ENCODE results near the gene KLF11.
A peak's percentile ranks its signal among the peaks of the same experiment; 100 is the strongest.
"Not testable (repeated sequence)": the region's sequence is repeated elsewhere in the genome, so short reads cannot be mapped to it uniquely, and the experiment has no call there.

The KLF11 gene

GRCh38 chr2:10087360-10087759 is 44.0 kb downstream of the KLF11 start:
- H3K27ac Mint-ChIP-seq = no peak overlapping the region
- H3K9me3 Mint-ChIP-seq = no peaks in the 10 kb centered on the region
- no peak overlapping the region for H3K4me3 Mint-ChIP-seq
- H3K27me3 Mint-ChIP-seq = peaks cover 98% of the 10 kb centered on the region
- peaks cover 22% of the 10 kb centered on the region for H3K4me1 Mint-ChIP-seq
- ATAC-seq (no peak), DNase-seq (no peak)

- ATAC-seq = no peak
- H3K27me3 Mint-ChIP-seq = peaks cover 98% of the 10 kb centered on the region
- H3K9me3 Mint-ChIP-seq = no peaks in the 10 kb centered on the region
- DNase-seq = no peak
- H3K27ac Mint-ChIP-seq = no peak overlapping the region
- no peak overlapping the region for H3K4me3 Mint-ChIP-seq
- H3K4me1 Mint-ChIP-seq = peaks cover 13% of the 10 kb centered on the region
These were observed 46.3 kb downstream of the KLF11 start for GRCh38 chr2:10089565-10090190.

- Mint-ChIP-seq H3K4me3 (peak overlapping the region; percentile 55 to 85), H3K27ac (no peak overlapping the region), H3K9me3 (no peaks in the 10 kb centered on the region), H3K27me3 (peaks cover 98% of the 10 kb centered on the region), H3K4me1 (peaks cover 13% of the 10 kb centered on the region)
- DNase-seq = peak; percentile 24 to 37
- ATAC-seq = peak; percentile 63
These were observed 48.0 kb downstream of the KLF11 start for GRCh38 chr2:10091182-10091888.

GRCh38 chr2:10091889-10092244 is 48.5 kb downstream of the KLF11 start:
- not testable (repeated sequence) for DNase-seq, H3K9me3 Mint-ChIP-seq, H3K27ac Mint-ChIP-seq, ATAC-seq
- peaks cover 98% of the 10 kb centered on the region for H3K27me3 Mint-ChIP-seq
- peak overlapping the region; percentile 32 to 52 for H3K4me3 Mint-ChIP-seq
- peaks cover 13% of the 10 kb centered on the region for H3K4me1 Mint-ChIP-seq

- peaks cover 91% of the 10 kb centered on the region for H3K27me3 Mint-ChIP-seq
- no peak overlapping the region for H3K4me3 Mint-ChIP-seq
- no peak overlapping the region for H3K27ac Mint-ChIP-seq
- DNase-seq (no peak), ATAC-seq (no peak)
- no peaks in the 10 kb centered on the region for H3K9me3 Mint-ChIP-seq
- peaks cover 19% of the 10 kb centered on the region for H3K4me1 Mint-ChIP-seq
These were observed 51.0 kb downstream of the KLF11 start for GRCh38 chr2:10094271-10094814.

- no peaks in the 10 kb centered on the region for H3K9me3 Mint-ChIP-seq
- no peak overlapping the region for H3K4me3 Mint-ChIP-seq
- H3K27ac Mint-ChIP-seq = no peak overlapping the region
- DNase-seq = no peak
- peaks cover 82% of the 10 kb centered on the region for H3K27me3 Mint-ChIP-seq
- ATAC-seq = no peak
- H3K4me1 Mint-ChIP-seq = peaks cover 19% of the 10 kb centered on the region
These were observed 51.8 kb downstream of the KLF11 start for GRCh38 chr2:10095175-10095574.

- Mint-ChIP-seq H3K4me1 (peaks cover 12% of the 10 kb centered on the region), H3K27ac (no peak overlapping the region), H3K9me3 (no peaks in the 10 kb centered on the region), H3K27me3 (peaks cover 76% of the 10 kb centered on the region), H3K4me3 (no peak overlapping the region)
- no peak for ATAC-seq
- no peak for DNase-seq
These were observed 53.3 kb downstream of the KLF11 start for GRCh38 chr2:10096641-10097040.

GRCh38 chr2:10097352-10098148 is 54.2 kb downstream of the KLF11 start:
- no peak overlapping the region for H3K4me3 Mint-ChIP-seq
- H3K27ac Mint-ChIP-seq = no peak overlapping the region
- DNase-seq (no peak), ATAC-seq (peak; percentile 70)
- H3K9me3 Mint-ChIP-seq = no peaks in the 10 kb centered on the region
- H3K27me3 Mint-ChIP-seq = peaks cover 71% of the 10 kb centered on the region
- peaks cover 9% of the 10 kb centered on the region for H3K4me1 Mint-ChIP-seq

- Mint-ChIP-seq H3K9me3 (peaks cover 0 to under 1% of the 10 kb centered on the region in 2 donors), H3K27ac (no peak overlapping the region), H3K27me3 (peaks cover 32% of the 10 kb centered on the region), H3K4me1 (peaks cover 7% of the 10 kb centered on the region), H3K4me3 (no peak overlapping the region)
- no peak for ATAC-seq
- no peak for DNase-seq
These were observed 58.1 kb downstream of the KLF11 start for GRCh38 chr2:10101491-10101890.

- Mint-ChIP-seq H3K27me3 (peaks cover 15% of the 10 kb centered on the region), H3K4me3 (no peak overlapping the region), H3K27ac (no peak overlapping the region), H3K9me3 (peaks cover 0 to 9% of the 10 kb centered on the region in 2 donors), H3K4me1 (no peaks in the 10 kb centered on the region)
- ATAC-seq = no peak
- DNase-seq = no peak
These were observed 59.8 kb downstream of the KLF11 start for GRCh38 chr2:10103179-10103578.

Measured in stimulated activated naive CD8-positive, alpha-beta T cell treated with anti-CD3 and anti-CD28 coated beads, Interleukin-15, amount 100 ng/mL, for 72 hours (primary cell).